ENCODE results near the gene PABPC3. TPM values are rescaled to one million over a fixed set of nuclear protein-coding genes. Genes with fewer than 3 reads are reported as not detected.

The PABPC3 gene
- total RNA-seq, 1 experiment from 2014 or later, result not detected

- CTCF ChIA-PET, result no interaction called here
- TF ChIP-seq CTCF (conservative IDR thresholded peaks at IDR 0.05; ENCODE audit: low read depth, low read length) (no peak), EZH2 (IDR thresholded peaks at IDR 0.05; ENCODE audit: borderline replicate concordance, low read depth, low read length, poor library complexity, severe bottlenecking) (no peak)
- POLR2A ChIA-PET (ENCODE audit: low non-redundant PET), result no interaction called here
- no TSS peak for BruUV-seq (replicated peaks)
- Histone ChIP-seq H3K27ac (ENCODE audit: low read depth, low read length, poor library complexity, severe bottlenecking) (no peak overlapping the region), H3K4me3 (ENCODE audit: low read depth, low read length, poor library complexity, severe bottlenecking) (no peak overlapping the region), H3K27me3 (replicated peaks; ENCODE audit: insufficient read depth, low read depth, low read length, poor library complexity) (no peaks in the 10 kb centered on the region), H3K4me1 (ENCODE audit: insufficient read depth, low read length, poor library complexity, severe bottlenecking) (peaks cover 40% of the 10 kb centered on the region), H3K9me3 (ENCODE audit: low read depth, low read length, poor library complexity, severe bottlenecking) (no peaks in the 10 kb centered on the region), H3K36me3 (ENCODE audit: insufficient read depth, low read length, poor library complexity, severe bottlenecking) (no peaks in the 10 kb centered on the region)
- intact Hi-C loops (cut with micrococcal nuclease; ENCODE audit: unreplicated experiment), result no loop called here
- no peak for DNase-seq (ENCODE audit: low spot score)
Observed at GRCh38 chr13:25141042-25141441, 45.1 kb downstream of the PABPC3 start.

GRCh38 chr13:25143706-25144105 is 47.8 kb downstream of the PABPC3 start:
- intact Hi-C loops (cut with micrococcal nuclease; ENCODE audit: unreplicated experiment), result no loop called here

GRCh38 chr13:25147638-25148401 is 51.9 kb downstream of the PABPC3 start:
- ChIA-PET CTCF (no interaction called here), POLR2A (ENCODE audit: low non-redundant PET) (no interaction called here)

More at GRCh38 chr13:25143706-25144105, 47.8 kb downstream of the PABPC3 start:
- H3K27me3 ChIP-seq (replicated peaks; ENCODE audit: insufficient read depth, low read depth, low read length, poor library complexity), result no peaks in the 10 kb centered on the region
- ChIA-PET POLR2A (ENCODE audit: low non-redundant PET) (no interaction called here), CTCF (no interaction called here)
- no peaks in the 10 kb centered on the region for H3K36me3 ChIP-seq (ENCODE audit: insufficient read depth, low read length, poor library complexity, severe bottlenecking)
- H3K27ac ChIP-seq (ENCODE audit: low read depth, low read length, poor library complexity, severe bottlenecking), result peak overlapping the region; percentile 66
- peak overlapping the region; percentile 5 for H3K4me3 ChIP-seq (ENCODE audit: low read depth, low read length, poor library complexity, severe bottlenecking)
- TF ChIP-seq EZH2 (IDR thresholded peaks at IDR 0.05; ENCODE audit: borderline replicate concordance, low read depth, low read length, poor library complexity, severe bottlenecking), result no peak
- no peak for TF ChIP-seq CTCF (conservative IDR thresholded peaks at IDR 0.05; ENCODE audit: low read depth, low read length)
- DNase-seq (ENCODE audit: low spot score), result peak; percentile 45
- BruUV-seq (replicated peaks), result no TSS peak
- H3K4me1 ChIP-seq (ENCODE audit: insufficient read depth, low read length, poor library complexity, severe bottlenecking), result peaks cover 18% of the 10 kb centered on the region
- no peaks in the 10 kb centered on the region for H3K9me3 ChIP-seq (ENCODE audit: low read depth, low read length, poor library complexity, severe bottlenecking)

More at GRCh38 chr13:25147638-25148401, 51.9 kb downstream of the PABPC3 start:
- TF ChIP-seq CTCF (conservative IDR thresholded peaks at IDR 0.05; ENCODE audit: low read depth, low read length), result no peak
- TF ChIP-seq EZH2 (IDR thresholded peaks at IDR 0.05; ENCODE audit: borderline replicate concordance, low read depth, low read length, poor library complexity, severe bottlenecking), result no peak
- Histone ChIP-seq H3K27me3 (replicated peaks; ENCODE audit: insufficient read depth, low read depth, low read length, poor library complexity) (no peaks in the 10 kb centered on the region), H3K27ac (ENCODE audit: low read depth, low read length, poor library complexity, severe bottlenecking) (no peak overlapping the region), H3K4me1 (ENCODE audit: insufficient read depth, low read length, poor library complexity, severe bottlenecking) (peaks cover 18% of the 10 kb centered on the region), H3K4me3 (ENCODE audit: low read depth, low read length, poor library complexity, severe bottlenecking) (no peak overlapping the region), H3K9me3 (ENCODE audit: low read depth, low read length, poor library complexity, severe bottlenecking) (no peaks in the 10 kb centered on the region), H3K36me3 (ENCODE audit: insufficient read depth, low read length, poor library complexity, severe bottlenecking) (no peaks in the 10 kb centered on the region)
- no peak for DNase-seq (ENCODE audit: low spot score)
- no TSS peak for BruUV-seq (replicated peaks)
- intact Hi-C loops (cut with micrococcal nuclease; ENCODE audit: unreplicated experiment), result no loop called here
